Endothelial cell of hepatic sinusoid (primary cell): Measurements from ENCODE around the gene SIK2.

ENCODE experiments used
- in situ Hi-C: cut with HindIII; loops from 2 replicates; pipeline ENCODE4 v1.10.0; 2017; ENCODE audit warnings: low sequenced_read_pairs

The SIK2 gene

GRCh38 chr11:111724615-111725129, 122.4 kb downstream of the SIK2 start:
- in situ Hi-C loops: loop anchor here (5.0 kb wide), 2 partner anchors 38 to 83 kb away; no protein-coding TSS in a partner anchor

GRCh38 chr11:111725621-111726020, 123.4 kb downstream of the SIK2 start:
- in situ Hi-C loops: loop anchor here (5.0 kb wide), 1 partner anchor 37 kb away; no protein-coding TSS in a partner anchor

- in situ Hi-C loops: loop anchor here (5.0 kb wide), 1 partner anchor 36 kb away; no protein-coding TSS in a partner anchor
Measured at GRCh38 chr11:111726301-111726713, 124.1 kb downstream of the SIK2 start.

GRCh38 chr11:111727431-111727830, 125.2 kb downstream of the SIK2 start:
- in situ Hi-C loops: loop anchor here (5.0 kb wide), 1 partner anchor 35 kb away; no protein-coding TSS in a partner anchor

GRCh38 chr11:111729071-111729830, 127.0 kb downstream of the SIK2 start:
- in situ Hi-C loops: loop anchor here (5.0 kb wide), 1 partner anchor 33 kb away; no protein-coding TSS in a partner anchor

- in situ Hi-C loops: loop anchor here (5.0 kb wide), 1 partner anchor 32 kb away; no protein-coding TSS in a partner anchor
Measured at GRCh38 chr11:111729831-111730311, 127.6 kb downstream of the SIK2 start.

GRCh38 chr11:111730871-111731591, 128.8 kb downstream of the SIK2 start:
- in situ Hi-C loops: no loop called here

- in situ Hi-C loops: no loop called here
Measured at GRCh38 chr11:111731821-111732220, 129.6 kb downstream of the SIK2 start.

GRCh38 chr11:111733016-111733415, 130.8 kb downstream of the SIK2 start:
- in situ Hi-C loops: no loop called here

- in situ Hi-C loops: no loop called here
Measured at GRCh38 chr11:111733611-111734088, 131.4 kb downstream of the SIK2 start.

- in situ Hi-C loops: no loop called here
Measured at GRCh38 chr11:111734101-111734953, 132.1 kb downstream of the SIK2 start.

GRCh38 chr11:111734954-111735261, 132.7 kb downstream of the SIK2 start:
- in situ Hi-C loops: no loop called here

GRCh38 chr11:111735262-111736116, 133.2 kb downstream of the SIK2 start:
- in situ Hi-C loops: no loop called here

GRCh38 chr11:111736181-111736590, 133.9 kb downstream of the SIK2 start:
- in situ Hi-C loops: no loop called here

- in situ Hi-C loops: no loop called here
Measured at GRCh38 chr11:111736621-111737443, 134.6 kb downstream of the SIK2 start.

- in situ Hi-C loops: no loop called here
Measured at GRCh38 chr11:111737444-111738210, 135.4 kb downstream of the SIK2 start.

- in situ Hi-C loops: no loop called here
Measured at GRCh38 chr11:111739299-111739698, 137.1 kb downstream of the SIK2 start.

- in situ Hi-C loops: no loop called here
Measured at GRCh38 chr11:111741751-111742150, 139.5 kb downstream of the SIK2 start.
